H9 (cell line): Measurements from ENCODE around the gene HS2ST1. TPM values are rescaled to one million over a fixed set of nuclear protein-coding genes. Genes with fewer than 3 reads are reported as not detected.

Experiments
- DNase-seq: peaks from one replicate; pipeline ENCODE4 v3.0.0-alpha.2; 2017
- H2AFZ ChIP-seq: one replicate; pipeline ENCODE4 v1.6.1; 2013; ENCODE audit warnings: mild to moderate bottlenecking, low read length, control low read depth, moderate library complexity
- H2AK5ac ChIP-seq: 2 replicates; pipeline ENCODE4 v1.6.1; 2013; ENCODE audit warnings: low read length, control low read depth, mixed read lengths; ENCODE audit not compliant: insufficient read length
- H2BK120ac ChIP-seq: one replicate; pipeline ENCODE4 v1.6.1; 2013; ENCODE audit warnings: low read depth, mild to moderate bottlenecking, low read length, control low read depth, inconsistent platforms; ENCODE audit not compliant: poor library complexity, severe bottlenecking
- H2BK12ac ChIP-seq: 2 replicates; pipeline ENCODE4 v1.6.1; 2013; ENCODE audit warnings: low read length, control low read depth, mixed read lengths, low read depth; ENCODE audit not compliant: insufficient read length
- H2BK15ac ChIP-seq: 2 replicates; pipeline ENCODE4 v1.6.1; 2013; ENCODE audit warnings: low read depth, low read length, control low read depth
- H2BK20ac ChIP-seq: one replicate; pipeline ENCODE4 v1.6.1; 2013; ENCODE audit warnings: low read depth, mild to moderate bottlenecking, low read length, control low read depth, inconsistent platforms; ENCODE audit not compliant: poor library complexity, severe bottlenecking
- H2BK5ac ChIP-seq: 2 replicates; pipeline ENCODE4 v1.6.1; 2013; ENCODE audit warnings: low read length, control low read depth, mixed read lengths; ENCODE audit not compliant: insufficient read length
- H3K14ac ChIP-seq: 2 replicates; pipeline ENCODE4 v1.6.1; 2013; ENCODE audit warnings: low read length, control low read depth; ENCODE audit not compliant: insufficient read depth
- H3K18ac ChIP-seq: 2 replicates; pipeline ENCODE4 v1.6.1; 2013; ENCODE audit warnings: low read depth, mild to moderate bottlenecking, mixed read lengths, low read length, control low read depth; ENCODE audit not compliant: insufficient read length
- H3K23ac ChIP-seq: 2 replicates; pipeline ENCODE4 v1.6.1; 2013; ENCODE audit warnings: low read length, control low read depth, mixed read lengths, low read depth; ENCODE audit not compliant: insufficient read length
- H3K23me2 ChIP-seq: 2 replicates; pipeline ENCODE4 v1.6.1; 2013; ENCODE audit warnings: low read depth, mild to moderate bottlenecking, mixed read lengths, low read length, control low read depth; ENCODE audit not compliant: insufficient read length, poor library complexity, severe bottlenecking
- H3K27ac ChIP-seq: 2 replicates; pipeline ENCODE4 v1.5.1; 2013; ENCODE audit warnings: low read length, control low read depth, mixed read lengths, low read depth; ENCODE audit not compliant: insufficient read length
- H3K27me3 ChIP-seq: 2 replicates; pipeline ENCODE4 v1.6.1; 2013; ENCODE audit warnings: low read length, control low read depth, inconsistent platforms; ENCODE audit not compliant: insufficient read depth
- H3K4ac ChIP-seq: 2 replicates; pipeline ENCODE4 v1.6.1; 2013; ENCODE audit warnings: low read depth, mild to moderate bottlenecking, control low read depth, inconsistent platforms, low read length, moderate library complexity
- H3K4me1 ChIP-seq: 2 replicates; pipeline ENCODE4 v1.6.1; 2013; ENCODE audit warnings: low read length, control low read depth, inconsistent platforms; ENCODE audit not compliant: insufficient read depth
- H3K4me2 ChIP-seq: 2 replicates; pipeline ENCODE4 v1.6.1; 2013; ENCODE audit warnings: low read length, control low read depth, mixed read lengths; ENCODE audit not compliant: insufficient read length, insufficient read depth
- H3K56ac ChIP-seq: 2 replicates; pipeline ENCODE4 v1.6.1; 2013; ENCODE audit warnings: low read depth, mild to moderate bottlenecking, mixed read lengths, low read length, control low read depth; ENCODE audit not compliant: insufficient read length
- H3K79me1 ChIP-seq: 2 replicates; pipeline ENCODE4 v1.6.1; 2013; ENCODE audit warnings: low read depth, mild to moderate bottlenecking, moderate library complexity, low read length, control low read depth, inconsistent platforms; ENCODE audit not compliant: insufficient read depth, poor library complexity, severe bottlenecking
- H3K79me2 ChIP-seq: 2 replicates; pipeline ENCODE4 v1.6.1; 2013; ENCODE audit warnings: low read length, control low read depth, inconsistent platforms; ENCODE audit not compliant: insufficient read depth
- H3K9ac ChIP-seq: 2 replicates; pipeline ENCODE4 v1.6.1; 2013; ENCODE audit warnings: low read length, control low read depth, mixed read lengths; ENCODE audit not compliant: insufficient read length; ENCODE audit errors: extremely low read depth
- H3K9me3 ChIP-seq: one replicate; pipeline ENCODE4 v1.6.1; 2013; ENCODE audit warnings: low read depth, low read length, inconsistent platforms; ENCODE audit not compliant: control insufficient read depth
- H3T11ph ChIP-seq: one replicate; pipeline ENCODE4 v1.6.1; 2013; ENCODE audit warnings: mild to moderate bottlenecking, low read length, control low read depth, inconsistent platforms
- H4K20me1 ChIP-seq: one replicate; pipeline ENCODE4 v1.6.1; 2013; ENCODE audit not compliant: control insufficient read depth, insufficient read length, insufficient read depth
- H4K5ac ChIP-seq: 2 replicates; pipeline ENCODE4 v1.6.1; 2013; ENCODE audit warnings: low read depth, mild to moderate bottlenecking, mixed read lengths, low read length, control low read depth; ENCODE audit not compliant: insufficient read length
- H4K8ac ChIP-seq: replicated peaks from 2 replicates; pipeline ENCODE4 v1.6.1; 2013; ENCODE audit warnings: low read length, control low read depth, mixed read lengths, low read depth; ENCODE audit not compliant: insufficient read length
- H4K91ac ChIP-seq: 2 replicates; pipeline ENCODE4 v1.6.1; 2013; ENCODE audit warnings: low read depth, mild to moderate bottlenecking, moderate library complexity, mixed read lengths, low read length, control low read depth; ENCODE audit not compliant: insufficient read length
- H3K27ac Mint-ChIP-seq, 3 experiments: 2 replicates in 2 of 3; 3 replicates in 1 of 3; pipeline ENCODE4 v1.8.0; 2020 to 2021; ENCODE audit warnings: mixed read lengths in 3 of 3, mild to moderate bottlenecking in 1 of 3, moderate library complexity in 1 of 3
- H3K27me3 Mint-ChIP-seq: 2 replicates; pipeline ENCODE4 v1.8.0; 2021; ENCODE audit warnings: low read depth, mild to moderate bottlenecking, moderate library complexity, mixed read lengths
- H3K36me3 Mint-ChIP-seq, 3 experiments: 2 replicates in 2 of 3; 3 replicates in 1 of 3; pipeline ENCODE4 v1.8.0; 2020 to 2021; ENCODE audit warnings: low read depth in 3 of 3, mixed read lengths in 3 of 3; ENCODE audit not compliant: insufficient read depth in 1 of 3
- H3K4me1 Mint-ChIP-seq, 2 experiments: 2 replicates each; pipeline ENCODE4 v1.8.0; 2020; ENCODE audit warnings: mixed read lengths in 2 of 2
- H3K4me3 Mint-ChIP-seq, 2 experiments: 2 replicates in 1 of 2; 3 replicates in 1 of 2; pipeline ENCODE4 v1.8.0; 2020 to 2021; ENCODE audit warnings: mild to moderate bottlenecking in 2 of 2, mixed read lengths in 2 of 2, moderate library complexity in 1 of 2
- H3K9me3 Mint-ChIP-seq, 2 experiments: 2 replicates in 1 of 2; 3 replicates in 1 of 2; pipeline ENCODE4 v1.8.0; 2020; ENCODE audit warnings: mild to moderate bottlenecking in 2 of 2, mixed read lengths in 2 of 2, moderate library complexity in 1 of 2
- WGBS: extraction: QIAGEN DNeasy Blood & Tissue Kit; methylation state at CpG from one replicate; pipeline ENCODE4 v1.1.7; 2013; ENCODE audit warnings: missing lambda C conversion rate, low lambda C conversion rate, mixed read lengths; ENCODE audit not compliant: insufficient read length; ENCODE audit errors: extremely low coverage; 5-methylcytosine and 5-hydroxymethylcytosine counted together
- total RNA-seq: library from RNA; stranded (reverse); gene quantifications from 2 replicates; pipeline ENCODE4 v1.2.1, GENCODE V29; 2021
- TF ChIP-seq, protein P1 (sequence below): fragments of 200-600 bp; sonication (generic); conservative IDR thresholded peaks from 3 replicates; pipeline ENCODE4 v1.8.0; 2021; ENCODE audit warnings: antibody characterized with exemption, mild to moderate bottlenecking

Gene HS2ST1
- total RNA-seq, 1 experiment from 2014 or later, result 20.1 TPM

DNA sequence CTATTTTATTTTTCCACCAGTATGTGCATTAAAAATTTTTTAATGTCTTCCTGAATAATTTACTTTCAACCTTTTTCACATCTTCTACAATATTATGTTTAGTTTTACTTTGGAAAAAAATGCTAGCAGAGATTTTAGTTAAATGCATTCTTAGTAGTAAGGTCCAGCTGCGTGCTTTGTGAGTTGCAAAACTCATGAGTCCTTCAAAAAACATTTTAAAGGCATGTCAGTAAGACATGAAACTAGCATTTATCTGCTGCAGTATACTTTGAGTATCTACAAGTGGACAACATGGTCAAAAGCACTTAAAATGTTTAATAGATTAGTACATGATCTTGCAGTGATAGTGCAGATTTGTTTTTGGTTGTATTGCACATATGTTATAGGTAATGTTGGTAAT lies 139.0 kb downstream of the HS2ST1 start:
- Histone ChIP-seq H3K27me3 (no peaks in the 10 kb centered on the region; the same call in 1 of the 2 replicates), H3K4me2 (no peak overlapping the region), H4K8ac (no peak overlapping the region), H2AK5ac (no peak overlapping the region), H3K4me1 (no peaks in the 10 kb centered on the region), H4K5ac (no peak overlapping the region), H2BK120ac (no peak overlapping the region), H3K14ac (no peak overlapping the region), H2BK5ac (no peak overlapping the region), H3K23ac (no peak overlapping the region), H4K20me1 (no peaks in the 10 kb centered on the region), H3K9ac (no peak overlapping the region), H3K56ac (no peak overlapping the region), H4K91ac (no peak overlapping the region), H3K4ac (no peak overlapping the region), H3T11ph (no peak overlapping the region), H2BK15ac (no peak overlapping the region), H3K23me2 (no peaks in the 10 kb centered on the region), H2BK12ac (no peak overlapping the region), H2AFZ (no peak overlapping the region), H3K79me2 (no peaks in the 10 kb centered on the region; the same call in 1 of the 2 replicates), H3K27ac (no peak overlapping the region), H3K9me3 (no peaks in the 10 kb centered on the region), H3K79me1 (no peaks in the 10 kb centered on the region), H3K18ac (no peak overlapping the region), H2BK20ac (no peak overlapping the region)
- no peak for DNase-seq
- Mint-ChIP-seq H3K4me1 (0 out of 4 replicates have a peak, but pooled peaks cover 0 to 2% of the 10 kb centered on the region in 2 experiments), H3K36me3 (peaks cover 0 to 2% (median 0%) of the 10 kb centered on the region in 3 experiments; a peak in 3 of 7 replicates), H3K27ac (no peak overlapping the region), H3K4me3 (no peak overlapping the region), H3K9me3 (no peaks in the 10 kb centered on the region), H3K27me3 (no peaks in the 10 kb centered on the region)
- no CpG with 5 or more reads among the region's 1 CpG for WGBS
- TF ChIP-seq, protein P1, sequence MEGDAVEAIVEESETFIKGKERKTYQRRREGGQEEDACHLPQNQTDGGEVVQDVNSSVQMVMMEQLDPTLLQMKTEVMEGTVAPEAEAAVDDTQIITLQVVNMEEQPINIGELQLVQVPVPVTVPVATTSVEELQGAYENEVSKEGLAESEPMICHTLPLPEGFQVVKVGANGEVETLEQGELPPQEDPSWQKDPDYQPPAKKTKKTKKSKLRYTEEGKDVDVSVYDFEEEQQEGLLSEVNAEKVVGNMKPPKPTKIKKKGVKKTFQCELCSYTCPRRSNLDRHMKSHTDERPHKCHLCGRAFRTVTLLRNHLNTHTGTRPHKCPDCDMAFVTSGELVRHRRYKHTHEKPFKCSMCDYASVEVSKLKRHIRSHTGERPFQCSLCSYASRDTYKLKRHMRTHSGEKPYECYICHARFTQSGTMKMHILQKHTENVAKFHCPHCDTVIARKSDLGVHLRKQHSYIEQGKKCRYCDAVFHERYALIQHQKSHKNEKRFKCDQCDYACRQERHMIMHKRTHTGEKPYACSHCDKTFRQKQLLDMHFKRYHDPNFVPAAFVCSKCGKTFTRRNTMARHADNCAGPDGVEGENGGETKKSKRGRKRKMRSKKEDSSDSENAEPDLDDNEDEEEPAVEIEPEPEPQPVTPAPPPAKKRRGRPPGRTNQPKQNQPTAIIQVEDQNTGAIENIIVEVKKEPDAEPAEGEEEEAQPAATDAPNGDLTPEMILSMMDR, result no peak
